HepG2 (cell line): Measurements from ENCODE around the gene NCAPD2. TPM values are rescaled to one million over a fixed set of nuclear protein-coding genes. Genes with fewer than 3 reads are reported as not detected.
A peak's percentile ranks its signal among the peaks of the same experiment; 100 is the strongest.

Experiments
- DR1 ChIP-seq: sonication (generic); formaldehyde crosslinking; IDR thresholded peaks from 2 replicates; pipeline ENCODE4 v1.8.0; 2021; ENCODE audit warnings: mild to moderate bottlenecking, missing genetic modification reagents, inconsistent platforms
- ELF4 ChIP-seq: sonication (generic); formaldehyde crosslinking; IDR thresholded peaks from 2 replicates; pipeline ENCODE4 v1.5.0; 2020; ENCODE audit warnings: missing genetic modification reagents, mild to moderate bottlenecking, moderate library complexity, borderline replicate concordance
- FOXA3 ChIP-seq: IDR thresholded peaks from 2 replicates; pipeline ENCODE4 v1.6.1; 2016; ENCODE audit warnings: missing genetic modification reagents, missing compliant biosample characterization
- FOXM1 ChIP-seq: sonication (generic); formaldehyde crosslinking; IDR thresholded peaks from 2 replicates; pipeline ENCODE4 v1.5.0; 2020; ENCODE audit warnings: missing genetic modification reagents
- MTA3 ChIP-seq: sonication (generic); formaldehyde crosslinking; IDR thresholded peaks from 2 replicates; pipeline ENCODE4 v1.4.0; 2020; ENCODE audit warnings: missing genetic modification reagents
- MTF2 ChIP-seq: sonication (generic); formaldehyde crosslinking; IDR thresholded peaks from 2 replicates; pipeline ENCODE4 v1.5.0; 2020; ENCODE audit warnings: missing genetic modification reagents, borderline replicate concordance
- RBAK ChIP-seq: sonication (generic); formaldehyde crosslinking; IDR thresholded peaks from 2 replicates; pipeline ENCODE4 v1.5.1; 2020; ENCODE audit warnings: mild to moderate bottlenecking, missing genetic modification reagents
- RFX1 ChIP-seq: fragments of 450-650 bp; IDR thresholded peaks from 2 replicates; pipeline ENCODE4 v1.6.1; 2017
- RFXANK ChIP-seq: IDR thresholded peaks from 2 replicates; pipeline ENCODE4 v1.6.1; 2016
- SP140L ChIP-seq: sonication (generic); formaldehyde crosslinking; IDR thresholded peaks from 2 replicates; pipeline ENCODE4 v1.4.0; 2020; ENCODE audit warnings: missing genetic modification reagents, borderline replicate concordance
- SRSF9 ChIP-seq: fragments of 200-400 bp; formaldehyde crosslinking; IDR thresholded peaks from 2 replicates; pipeline ENCODE4 v1.6.1; 2018; ENCODE audit warnings: borderline replicate concordance, mild to moderate bottlenecking, low read depth, low read length; ENCODE audit not compliant: insufficient read depth, poor library complexity, severe bottlenecking
- STAT5B ChIP-seq: sonication (generic); formaldehyde crosslinking; IDR thresholded peaks from 2 replicates; pipeline ENCODE4 v1.4.0; 2020; ENCODE audit warnings: missing genetic modification reagents
- TBP ChIP-seq: sonication (generic); formaldehyde crosslinking; IDR thresholded peaks from 2 replicates; pipeline ENCODE4 v1.5.0; 2020; ENCODE audit warnings: missing genetic modification reagents
- ZFX ChIP-seq: sonication (generic); formaldehyde crosslinking; IDR thresholded peaks from 2 replicates; pipeline ENCODE4 v1.4.0; 2020; ENCODE audit warnings: mild to moderate bottlenecking, low read depth, missing genetic modification reagents, moderate library complexity
- ZMYM2 ChIP-seq: sonication (generic); formaldehyde crosslinking; IDR thresholded peaks from 2 replicates; pipeline ENCODE4 v1.8.0; 2022; ENCODE audit warnings: mild to moderate bottlenecking, missing genetic modification reagents
- ZMYM4 ChIP-seq: sonication (generic); formaldehyde crosslinking; IDR thresholded peaks from 2 replicates; pipeline ENCODE4 v1.8.1; 2023; ENCODE audit warnings: mild to moderate bottlenecking, missing genetic modification reagents
- ZNF230 ChIP-seq: sonication (generic); formaldehyde crosslinking; IDR thresholded peaks from 2 replicates; pipeline ENCODE4 v1.4.0; 2020; ENCODE audit warnings: mild to moderate bottlenecking, missing genetic modification reagents
- ZNF350 ChIP-seq: sonication (generic); formaldehyde crosslinking; IDR thresholded peaks from 2 replicates; pipeline ENCODE4 v1.4.0; 2020; ENCODE audit warnings: mild to moderate bottlenecking, low read depth, missing genetic modification reagents, borderline replicate concordance
- ZNF572 ChIP-seq: sonication (generic); formaldehyde crosslinking; IDR thresholded peaks from 2 replicates; pipeline ENCODE4 v1.5.1; 2020; ENCODE audit warnings: mild to moderate bottlenecking, missing genetic modification reagents
- ZSCAN30 ChIP-seq: sonication (generic); formaldehyde crosslinking; IDR thresholded peaks from 2 replicates; pipeline ENCODE4 v1.5.0; 2020; ENCODE audit warnings: mild to moderate bottlenecking, missing genetic modification reagents
- polyA plus RNA-seq, 8 experiments: library from polyadenylated mRNA; depleted of rRNA in 3 of 8; stranded (reverse) in 7 of 8; unstranded in 1 of 8; fragments of >200 nt; fragmentation: Illumina TruSeq in 4 of 8; extraction: Trizol in 4 of 8; gene quantifications; 2 replicates each; pipeline versions ENCODE4 v1.2.1 to v1.2.3, GENCODE V29; 2011 to 2016; ENCODE audit warnings: low read depth in 4 of 8, missing spikeins in 1 of 8, mixed read lengths in 1 of 8; ENCODE audit not compliant: insufficient read depth in 1 of 8
- total RNA-seq, 5 experiments: library from RNA; depleted of rRNA; stranded (reverse); fragments of >200 nt; fragmentation: Illumina TruSeq; extraction: Trizol; gene quantifications; 2 replicates each; pipeline ENCODE4 v1.2.3, GENCODE V29; 2016; ENCODE audit warnings: low read depth in 1 of 5
- TF ChIP-seq, protein P1 (sequence below): sonication (generic); formaldehyde crosslinking; IDR thresholded peaks from 2 replicates; pipeline ENCODE4 v1.4.0; 2020; ENCODE audit warnings: mild to moderate bottlenecking, missing genetic modification reagents, borderline replicate concordance
- TF ChIP-seq, protein P2 (sequence below): sonication (generic); formaldehyde crosslinking; IDR thresholded peaks from 2 replicates; pipeline ENCODE4; 2020; ENCODE audit warnings: missing genetic modification reagents, mild to moderate bottlenecking, borderline replicate concordance
- TF ChIP-seq, protein P3 (sequence below): sonication (generic); formaldehyde crosslinking; IDR thresholded peaks from 2 replicates; pipeline ENCODE4 v1.8.1; 2023; ENCODE audit warnings: mild to moderate bottlenecking, missing genetic modification reagents, borderline replicate concordance
- TF ChIP-seq, protein P4 (sequence below): sonication (generic); formaldehyde crosslinking; IDR thresholded peaks from 2 replicates; pipeline ENCODE4 v1.4.0; 2020; ENCODE audit warnings: missing genetic modification reagents

NCAPD2 gene
- total and polyA plus RNA-seq, 2 of the 13 experiments (the other 11 are each of a cell fraction or from before 2014, with no cell fraction given) = 51.1 to 65.6 TPM

DNA sequence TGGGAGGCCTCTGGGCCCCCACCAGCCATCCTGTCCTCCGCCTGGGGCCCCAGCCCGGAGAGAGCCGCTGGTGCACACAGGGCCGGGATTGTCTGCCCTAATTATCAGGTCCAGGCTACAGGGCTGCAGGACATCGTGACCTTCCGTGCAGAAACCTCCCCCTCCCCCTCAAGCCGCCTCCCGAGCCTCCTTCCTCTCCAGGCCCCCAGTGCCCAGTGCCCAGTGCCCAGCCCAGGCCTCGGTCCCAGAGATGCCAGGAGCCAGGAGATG lies 39.7 kb downstream of the NCAPD2 start (continued):
- TF ChIP-seq, protein P1, sequence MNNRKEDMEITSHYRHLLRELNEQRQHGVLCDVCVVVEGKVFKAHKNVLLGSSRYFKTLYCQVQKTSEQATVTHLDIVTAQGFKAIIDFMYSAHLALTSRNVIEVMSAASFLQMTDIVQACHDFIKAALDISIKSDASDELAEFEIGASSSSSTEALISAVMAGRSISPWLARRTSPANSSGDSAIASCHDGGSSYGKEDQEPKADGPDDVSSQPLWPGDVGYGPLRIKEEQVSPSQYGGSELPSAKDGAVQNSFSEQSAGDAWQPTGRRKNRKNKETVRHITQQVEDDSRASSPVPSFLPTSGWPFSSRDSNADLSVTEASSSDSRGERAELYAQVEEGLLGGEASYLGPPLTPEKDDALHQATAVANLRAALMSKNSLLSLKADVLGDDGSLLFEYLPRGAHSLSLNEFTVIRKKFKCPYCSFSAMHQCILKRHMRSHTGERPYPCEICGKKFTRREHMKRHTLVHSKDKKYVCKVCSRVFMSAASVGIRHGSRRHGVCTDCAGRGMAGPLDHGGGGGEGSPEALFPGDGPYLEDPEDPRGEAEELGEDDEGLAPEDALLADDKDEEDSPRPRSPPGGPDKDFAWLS (CRISPR knock-in tag) = no peak
- TF ChIP-seq ZMYM2 (CRISPR knock-in tag) (no peak), ELF4 (CRISPR knock-in tag) (no peak), ZFX (CRISPR knock-in tag) (peak; percentile 84), MTA3 (no peak), RFX1 (no peak), ZMYM4 (CRISPR knock-in tag) (no peak), FOXA3 (CRISPR knock-in tag) (no peak), ZNF350 (CRISPR knock-in tag) (no peak), ZNF230 (no peak), FOXM1 (CRISPR knock-in tag) (no peak), SRSF9 (no peak), DR1 (no peak), RFXANK (CRISPR knock-in tag) (no peak), ZNF572 (CRISPR knock-in tag) (no peak), STAT5B (CRISPR knock-in tag) (no peak), MTF2 (CRISPR knock-in tag) (no peak), ZSCAN30 (CRISPR knock-in tag) (peak; percentile 88), TBP (CRISPR knock-in tag) (no peak), RBAK (CRISPR knock-in tag) (no peak), SP140L (no peak)
- TF ChIP-seq, protein P2, sequence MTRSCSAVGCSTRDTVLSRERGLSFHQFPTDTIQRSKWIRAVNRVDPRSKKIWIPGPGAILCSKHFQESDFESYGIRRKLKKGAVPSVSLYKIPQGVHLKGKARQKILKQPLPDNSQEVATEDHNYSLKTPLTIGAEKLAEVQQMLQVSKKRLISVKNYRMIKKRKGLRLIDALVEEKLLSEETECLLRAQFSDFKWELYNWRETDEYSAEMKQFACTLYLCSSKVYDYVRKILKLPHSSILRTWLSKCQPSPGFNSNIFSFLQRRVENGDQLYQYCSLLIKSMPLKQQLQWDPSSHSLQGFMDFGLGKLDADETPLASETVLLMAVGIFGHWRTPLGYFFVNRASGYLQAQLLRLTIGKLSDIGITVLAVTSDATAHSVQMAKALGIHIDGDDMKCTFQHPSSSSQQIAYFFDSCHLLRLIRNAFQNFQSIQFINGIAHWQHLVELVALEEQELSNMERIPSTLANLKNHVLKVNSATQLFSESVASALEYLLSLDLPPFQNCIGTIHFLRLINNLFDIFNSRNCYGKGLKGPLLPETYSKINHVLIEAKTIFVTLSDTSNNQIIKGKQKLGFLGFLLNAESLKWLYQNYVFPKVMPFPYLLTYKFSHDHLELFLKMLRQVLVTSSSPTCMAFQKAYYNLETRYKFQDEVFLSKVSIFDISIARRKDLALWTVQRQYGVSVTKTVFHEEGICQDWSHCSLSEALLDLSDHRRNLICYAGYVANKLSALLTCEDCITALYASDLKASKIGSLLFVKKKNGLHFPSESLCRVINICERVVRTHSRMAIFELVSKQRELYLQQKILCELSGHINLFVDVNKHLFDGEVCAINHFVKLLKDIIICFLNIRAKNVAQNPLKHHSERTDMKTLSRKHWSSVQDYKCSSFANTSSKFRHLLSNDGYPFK (CRISPR knock-in tag) = peak; percentile 33; the same call in 1 of the 2 replicates
- TF ChIP-seq, protein P3, sequence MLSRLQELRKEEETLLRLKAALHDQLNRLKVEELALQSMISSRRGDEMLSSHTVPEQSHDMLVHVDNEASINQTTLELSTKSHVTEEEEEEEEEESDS (CRISPR knock-in tag) = no peak
- TF ChIP-seq, protein P4, sequence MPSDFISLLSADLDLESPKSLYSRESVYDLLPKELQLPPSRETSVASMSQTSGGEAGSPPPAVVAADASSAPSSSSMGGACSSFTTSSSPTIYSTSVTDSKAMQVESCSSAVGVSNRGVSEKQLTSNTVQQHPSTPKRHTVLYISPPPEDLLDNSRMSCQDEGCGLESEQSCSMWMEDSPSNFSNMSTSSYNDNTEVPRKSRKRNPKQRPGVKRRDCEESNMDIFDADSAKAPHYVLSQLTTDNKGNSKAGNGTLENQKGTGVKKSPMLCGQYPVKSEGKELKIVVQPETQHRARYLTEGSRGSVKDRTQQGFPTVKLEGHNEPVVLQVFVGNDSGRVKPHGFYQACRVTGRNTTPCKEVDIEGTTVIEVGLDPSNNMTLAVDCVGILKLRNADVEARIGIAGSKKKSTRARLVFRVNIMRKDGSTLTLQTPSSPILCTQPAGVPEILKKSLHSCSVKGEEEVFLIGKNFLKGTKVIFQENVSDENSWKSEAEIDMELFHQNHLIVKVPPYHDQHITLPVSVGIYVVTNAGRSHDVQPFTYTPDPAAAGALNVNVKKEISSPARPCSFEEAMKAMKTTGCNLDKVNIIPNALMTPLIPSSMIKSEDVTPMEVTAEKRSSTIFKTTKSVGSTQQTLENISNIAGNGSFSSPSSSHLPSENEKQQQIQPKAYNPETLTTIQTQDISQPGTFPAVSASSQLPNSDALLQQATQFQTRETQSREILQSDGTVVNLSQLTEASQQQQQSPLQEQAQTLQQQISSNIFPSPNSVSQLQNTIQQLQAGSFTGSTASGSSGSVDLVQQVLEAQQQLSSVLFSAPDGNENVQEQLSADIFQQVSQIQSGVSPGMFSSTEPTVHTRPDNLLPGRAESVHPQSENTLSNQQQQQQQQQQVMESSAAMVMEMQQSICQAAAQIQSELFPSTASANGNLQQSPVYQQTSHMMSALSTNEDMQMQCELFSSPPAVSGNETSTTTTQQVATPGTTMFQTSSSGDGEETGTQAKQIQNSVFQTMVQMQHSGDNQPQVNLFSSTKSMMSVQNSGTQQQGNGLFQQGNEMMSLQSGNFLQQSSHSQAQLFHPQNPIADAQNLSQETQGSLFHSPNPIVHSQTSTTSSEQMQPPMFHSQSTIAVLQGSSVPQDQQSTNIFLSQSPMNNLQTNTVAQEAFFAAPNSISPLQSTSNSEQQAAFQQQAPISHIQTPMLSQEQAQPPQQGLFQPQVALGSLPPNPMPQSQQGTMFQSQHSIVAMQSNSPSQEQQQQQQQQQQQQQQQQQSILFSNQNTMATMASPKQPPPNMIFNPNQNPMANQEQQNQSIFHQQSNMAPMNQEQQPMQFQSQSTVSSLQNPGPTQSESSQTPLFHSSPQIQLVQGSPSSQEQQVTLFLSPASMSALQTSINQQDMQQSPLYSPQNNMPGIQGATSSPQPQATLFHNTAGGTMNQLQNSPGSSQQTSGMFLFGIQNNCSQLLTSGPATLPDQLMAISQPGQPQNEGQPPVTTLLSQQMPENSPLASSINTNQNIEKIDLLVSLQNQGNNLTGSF (CRISPR knock-in tag) = no peak
